ENCODE results near the gene ABCA7. TPM values are rescaled to one million over a fixed set of nuclear protein-coding genes. Genes with fewer than 3 reads are reported as not detected.

The ABCA7 gene
- polyA plus RNA-seq, 1 donor from 2014 or later: 51.8 TPM

GRCh38 chr19:1088416-1089010 lies 48.6 kb downstream of the ABCA7 start:
- no peaks in the 10 kb centered on the region for H4K20me1 ChIP-seq (ENCODE audit: insufficient read depth)
- no peak overlapping the region for H3K4me3 ChIP-seq (ENCODE audit: low read length)
- no peak overlapping the region for H3K27ac ChIP-seq (ENCODE audit: low read length)
- TF ChIP-seq EZH2 (IDR thresholded peaks at IDR 0.05; ENCODE audit: borderline replicate concordance, insufficient read depth, low read length, poor library complexity, severe bottlenecking) (no peak), SMC3 (conservative IDR thresholded peaks at IDR 0.05; ENCODE audit: poor library complexity) (no peak), REST (IDR thresholded peaks at IDR 0.05; ENCODE audit: borderline replicate concordance) (no peak), POLR2AphosphoS5 (IDR thresholded peaks at IDR 0.05) (no peak), EP300 (conservative IDR thresholded peaks at IDR 0.05; ENCODE audit: poor library complexity, severe bottlenecking) (no peak), RAD21 (conservative IDR thresholded peaks at IDR 0.05) (no peak), MXI1 (conservative IDR thresholded peaks at IDR 0.05; ENCODE audit: poor library complexity, severe bottlenecking) (no peak), CTCF (IDR thresholded peaks at IDR 0.05; ENCODE audit: poor library complexity, severe bottlenecking) (no peak), TAF1 (IDR thresholded peaks at IDR 0.05; ENCODE audit: low read depth) (no peak)
- H3K9ac ChIP-seq (ENCODE audit: low read length): no peak overlapping the region
- H3K4me2 ChIP-seq (ENCODE audit: low read length): no peak overlapping the region
- H3K9me3 ChIP-seq (ENCODE audit: low read length): no peaks in the 10 kb centered on the region
- H3F3A ChIP-seq (ENCODE audit: insufficient read depth, low read length, poor library complexity, severe bottlenecking): no peaks in the 10 kb centered on the region
- H3K79me2 ChIP-seq (replicated peaks; ENCODE audit: insufficient read depth, low read length): no peaks in the 10 kb centered on the region
- no peaks in the 10 kb centered on the region for H3K36me3 ChIP-seq (ENCODE audit: insufficient read depth, low read length)
- H3K9me2 ChIP-seq (ENCODE audit: insufficient read depth, low read length): no peaks in the 10 kb centered on the region
- H2AFZ ChIP-seq (ENCODE audit: low read depth, low read length): no peak overlapping the region
- H3K27me3 ChIP-seq (ENCODE audit: insufficient read depth, low read depth, low read length): no peaks in the 10 kb centered on the region

DNA sequence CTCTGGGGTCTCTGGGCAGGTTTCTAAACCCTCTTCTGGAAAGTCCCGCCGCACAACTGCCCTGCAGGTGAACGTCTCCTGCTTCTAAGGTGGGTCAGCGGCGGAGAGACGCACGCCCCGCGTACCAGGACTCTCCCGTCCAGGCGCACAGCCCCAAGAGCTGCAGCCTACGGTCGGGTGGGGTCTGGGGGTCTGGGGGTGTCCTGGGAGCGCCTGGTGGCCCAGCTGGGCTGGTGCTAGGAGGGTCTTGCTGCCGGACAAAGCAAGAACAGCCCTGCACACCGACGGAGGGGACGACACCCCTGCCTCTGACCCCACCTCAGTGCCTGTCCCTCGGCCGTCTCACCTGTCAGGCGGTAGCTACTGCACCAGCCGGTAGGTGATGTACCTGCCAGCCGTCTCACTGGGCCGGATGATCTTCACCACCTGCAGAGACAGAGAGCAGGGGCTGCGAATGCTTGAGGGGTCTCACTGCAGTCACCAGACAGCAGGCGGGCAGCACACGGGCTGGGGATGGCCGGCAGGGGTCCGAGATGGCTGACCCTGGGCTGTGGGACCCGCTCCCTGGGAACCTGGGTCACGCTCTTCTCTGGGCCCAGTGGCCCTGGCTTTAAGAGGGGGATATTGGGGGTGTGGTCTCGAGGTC lies 49.3 kb downstream of the ABCA7 start:
- TF ChIP-seq EP300 (conservative IDR thresholded peaks at IDR 0.05; ENCODE audit: poor library complexity, severe bottlenecking) (no peak), REST (IDR thresholded peaks at IDR 0.05; ENCODE audit: borderline replicate concordance) (no peak), RAD21 (conservative IDR thresholded peaks at IDR 0.05) (no peak), TAF1 (IDR thresholded peaks at IDR 0.05; ENCODE audit: low read depth) (no peak), MXI1 (conservative IDR thresholded peaks at IDR 0.05; ENCODE audit: poor library complexity, severe bottlenecking) (no peak), CTCF (IDR thresholded peaks at IDR 0.05; ENCODE audit: poor library complexity, severe bottlenecking) (no peak), EZH2 (IDR thresholded peaks at IDR 0.05; ENCODE audit: borderline replicate concordance, insufficient read depth, low read length, poor library complexity, severe bottlenecking) (no peak), SMC3 (conservative IDR thresholded peaks at IDR 0.05; ENCODE audit: poor library complexity) (no peak), POLR2AphosphoS5 (IDR thresholded peaks at IDR 0.05) (no peak)
- H3K4me3 ChIP-seq (ENCODE audit: low read length): no peak overlapping the region

More for the DNA sequence above, 49.3 kb downstream of the ABCA7 start:
- no peak overlapping the region for H2AFZ ChIP-seq (ENCODE audit: low read depth, low read length)
- no peak overlapping the region for H3K4me2 ChIP-seq (ENCODE audit: low read length)
- H4K20me1 ChIP-seq (ENCODE audit: insufficient read depth): no peaks in the 10 kb centered on the region
- H3K27me3 ChIP-seq (ENCODE audit: insufficient read depth, low read depth, low read length): no peaks in the 10 kb centered on the region
- no peaks in the 10 kb centered on the region for H3F3A ChIP-seq (ENCODE audit: insufficient read depth, low read length, poor library complexity, severe bottlenecking)
- H3K36me3 ChIP-seq (ENCODE audit: insufficient read depth, low read length): no peaks in the 10 kb centered on the region
- peaks cover 5% of the 10 kb centered on the region for H3K79me2 ChIP-seq (replicated peaks; ENCODE audit: insufficient read depth, low read length)
- H3K9ac ChIP-seq (ENCODE audit: low read length): no peak overlapping the region
- no peak overlapping the region for H3K27ac ChIP-seq (ENCODE audit: low read length)
- no peaks in the 10 kb centered on the region for H3K9me2 ChIP-seq (ENCODE audit: insufficient read depth, low read length)
- no peaks in the 10 kb centered on the region for H3K9me3 ChIP-seq (ENCODE audit: low read length)
